ENCODE measurements around the gene ZNF618. TPM values are rescaled to one million over a fixed set of nuclear protein-coding genes. Genes with fewer than 3 reads are reported as not detected.
A peak's percentile ranks its signal among the peaks of the same experiment; 100 is the strongest.

The ZNF618 gene
- total RNA-seq, 1 donor from 2014 or later, result 10.2 TPM

DNA sequence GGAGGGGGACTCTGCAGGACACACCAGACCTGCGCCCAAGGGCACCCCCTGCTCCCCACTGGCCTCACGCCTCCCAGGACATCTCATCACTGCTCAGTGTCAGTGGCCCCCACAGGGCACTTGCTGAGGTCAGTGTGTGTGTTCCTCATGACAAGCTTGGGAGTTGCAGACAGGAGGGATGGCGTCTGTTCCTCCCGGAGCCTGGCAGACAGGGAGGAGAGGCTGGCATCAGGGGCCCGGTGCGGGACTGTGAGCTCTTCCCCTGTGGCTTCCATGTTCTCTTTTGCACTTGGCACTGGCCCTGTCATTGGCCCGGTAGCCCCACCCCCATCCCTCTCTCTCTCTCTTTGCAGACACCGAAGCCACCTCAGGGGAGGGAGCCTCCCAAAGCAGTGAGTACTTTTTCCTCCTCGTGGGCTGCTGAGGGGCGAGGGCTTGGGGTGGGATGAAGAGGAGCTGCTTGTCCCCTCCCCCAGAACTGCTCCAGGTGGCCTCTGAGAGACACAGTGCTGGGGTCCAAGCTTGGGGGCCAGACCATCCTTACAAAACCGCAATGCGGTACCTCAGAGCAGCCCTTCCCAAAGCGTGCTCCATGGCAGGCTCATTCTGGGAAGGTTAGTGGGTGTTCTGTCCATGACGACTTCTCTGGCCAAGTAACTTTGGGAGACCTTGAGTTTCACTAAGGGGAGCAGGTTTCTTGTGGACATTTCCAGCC is 126.3 kb downstream of the ZNF618 start:
- H3K4me3 ChIP-seq, result no peak overlapping the region
- TF ChIP-seq, protein P1, sequence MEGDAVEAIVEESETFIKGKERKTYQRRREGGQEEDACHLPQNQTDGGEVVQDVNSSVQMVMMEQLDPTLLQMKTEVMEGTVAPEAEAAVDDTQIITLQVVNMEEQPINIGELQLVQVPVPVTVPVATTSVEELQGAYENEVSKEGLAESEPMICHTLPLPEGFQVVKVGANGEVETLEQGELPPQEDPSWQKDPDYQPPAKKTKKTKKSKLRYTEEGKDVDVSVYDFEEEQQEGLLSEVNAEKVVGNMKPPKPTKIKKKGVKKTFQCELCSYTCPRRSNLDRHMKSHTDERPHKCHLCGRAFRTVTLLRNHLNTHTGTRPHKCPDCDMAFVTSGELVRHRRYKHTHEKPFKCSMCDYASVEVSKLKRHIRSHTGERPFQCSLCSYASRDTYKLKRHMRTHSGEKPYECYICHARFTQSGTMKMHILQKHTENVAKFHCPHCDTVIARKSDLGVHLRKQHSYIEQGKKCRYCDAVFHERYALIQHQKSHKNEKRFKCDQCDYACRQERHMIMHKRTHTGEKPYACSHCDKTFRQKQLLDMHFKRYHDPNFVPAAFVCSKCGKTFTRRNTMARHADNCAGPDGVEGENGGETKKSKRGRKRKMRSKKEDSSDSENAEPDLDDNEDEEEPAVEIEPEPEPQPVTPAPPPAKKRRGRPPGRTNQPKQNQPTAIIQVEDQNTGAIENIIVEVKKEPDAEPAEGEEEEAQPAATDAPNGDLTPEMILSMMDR (IDR thresholded peaks at IDR 0.05), result no peak
- no peak overlapping the region for H3K27ac ChIP-seq
- H3K27me3 ChIP-seq (ENCODE audit: low read depth), result no peaks in the 10 kb centered on the region
- peaks cover 19% of the 10 kb centered on the region for H3K4me1 ChIP-seq
- ATAC-seq, result no peak
- no peaks in the 10 kb centered on the region for H3K9me3 ChIP-seq
- no peaks in the 10 kb centered on the region for H3K36me3 ChIP-seq
- intact Hi-C loops (cut with DNase I), result no loop called here
- no peak for DNase-seq

DNA sequence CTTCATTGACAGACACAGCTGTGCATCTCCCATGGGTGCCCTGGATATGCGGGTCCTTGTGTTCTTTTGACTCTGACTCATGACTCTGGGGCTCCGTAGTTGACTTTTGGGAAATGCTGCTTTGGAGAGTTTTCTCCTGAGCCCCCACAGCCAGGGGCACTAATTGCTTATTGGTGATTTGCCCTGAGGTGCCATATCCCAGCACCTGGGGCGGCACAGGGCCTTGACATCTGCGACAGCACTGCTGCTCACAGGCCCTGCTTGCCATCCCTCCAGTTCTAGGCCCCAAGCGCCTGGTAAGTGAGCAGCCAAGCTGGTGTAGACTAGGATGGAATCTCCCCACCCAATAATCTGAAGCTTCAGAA is 126.9 kb downstream of the ZNF618 start:
- no peak for ATAC-seq
- H3K27ac ChIP-seq, result no peak overlapping the region
- no peaks in the 10 kb centered on the region for H3K36me3 ChIP-seq
- peaks cover 19% of the 10 kb centered on the region for H3K4me1 ChIP-seq
- TF ChIP-seq, protein P1 (IDR thresholded peaks at IDR 0.05), result no peak
- H3K9me3 ChIP-seq, result no peaks in the 10 kb centered on the region
- H3K27me3 ChIP-seq (ENCODE audit: low read depth), result no peaks in the 10 kb centered on the region
- no peak for DNase-seq
- H3K4me3 ChIP-seq, result no peak overlapping the region
- intact Hi-C loops (cut with DNase I), result no loop called here

DNA sequence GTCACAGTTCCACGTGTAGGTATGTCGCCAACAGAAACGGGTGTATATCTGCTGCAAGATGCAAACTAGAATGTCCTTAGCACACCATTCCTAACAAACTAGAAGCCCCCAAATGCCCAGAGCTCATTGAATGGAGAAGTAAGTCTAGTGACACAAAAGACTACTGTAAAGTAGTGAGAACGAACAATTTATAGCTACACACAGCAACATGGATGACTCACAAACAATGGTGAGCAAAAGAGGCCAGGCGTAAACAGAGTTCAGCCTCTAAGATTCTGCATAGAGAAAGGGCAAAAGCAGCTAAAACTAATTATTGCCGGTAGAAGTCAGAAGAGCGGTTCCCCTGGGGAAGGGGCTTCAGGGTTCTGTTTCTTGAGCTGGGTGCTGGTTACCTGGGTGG is 127.2 kb downstream of the ZNF618 start:
- no peak for DNase-seq
- Histone ChIP-seq H3K27me3 (ENCODE audit: low read depth) (no peaks in the 10 kb centered on the region), H3K36me3 (no peaks in the 10 kb centered on the region), H3K4me3 (no peak overlapping the region), H3K27ac (peak overlapping the region; percentile 62), H3K9me3 (no peaks in the 10 kb centered on the region), H3K4me1 (peaks cover 19% of the 10 kb centered on the region)
- intact Hi-C loops (cut with DNase I), result no loop called here
- TF ChIP-seq, protein P1 (IDR thresholded peaks at IDR 0.05), result no peak
- ATAC-seq, result no peak

DNA sequence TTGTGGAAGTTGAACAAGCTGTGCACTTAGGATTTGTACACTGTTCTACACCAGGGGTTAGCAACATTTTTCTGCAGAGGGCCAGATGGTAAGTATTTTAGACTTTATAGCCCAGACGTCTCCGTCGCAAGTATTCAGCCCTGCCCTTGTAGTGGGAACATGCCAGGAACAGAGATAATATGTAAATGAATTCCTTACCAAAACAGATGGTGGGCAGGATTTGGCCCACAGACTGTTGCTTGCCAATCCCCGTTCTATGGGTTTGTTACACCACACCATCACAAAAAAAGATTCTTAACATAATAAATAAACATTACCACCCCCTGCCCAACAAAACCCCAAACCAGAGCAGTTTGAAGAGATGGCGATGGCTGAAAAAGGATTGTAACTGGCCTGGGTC is 127.6 kb downstream of the ZNF618 start:
- ATAC-seq, result no peak
- no peak for DNase-seq
- H3K27me3 ChIP-seq (ENCODE audit: low read depth), result no peaks in the 10 kb centered on the region
- H3K9me3 ChIP-seq, result no peaks in the 10 kb centered on the region
- H3K4me3 ChIP-seq, result no peak overlapping the region
- no peaks in the 10 kb centered on the region for H3K36me3 ChIP-seq
- peak overlapping the region; percentile 62 for H3K27ac ChIP-seq
- intact Hi-C loops (cut with DNase I), result no loop called here
- peaks cover 19% of the 10 kb centered on the region for H3K4me1 ChIP-seq
- TF ChIP-seq, protein P1 (IDR thresholded peaks at IDR 0.05), result no peak

DNA sequence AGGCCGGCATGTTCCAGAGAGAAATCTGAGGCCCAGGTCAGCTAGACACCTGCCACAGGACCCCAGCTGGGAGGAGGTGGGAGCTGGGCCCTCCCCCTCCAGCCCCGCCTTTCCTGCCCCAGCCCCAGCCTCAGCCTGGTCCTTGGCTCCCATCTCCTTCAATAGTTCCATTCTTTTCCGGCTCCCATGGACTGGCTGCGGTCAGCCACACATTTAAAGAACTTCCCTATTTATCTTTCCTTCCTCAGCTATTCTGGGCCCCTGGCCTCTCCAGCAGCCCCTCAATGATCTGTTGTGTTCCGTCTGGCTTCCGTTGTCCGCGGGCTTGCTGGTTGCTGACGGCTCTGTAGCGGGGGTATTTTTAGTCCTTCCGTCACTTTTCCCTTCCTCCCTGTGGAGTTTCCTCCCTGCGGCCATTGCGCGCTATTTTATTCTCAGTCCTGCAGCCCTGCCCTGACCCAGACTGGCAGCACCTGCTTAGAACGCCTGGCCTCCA is 128.2 kb downstream of the ZNF618 start:
- H3K9me3 ChIP-seq, result no peaks in the 10 kb centered on the region
- peak overlapping the region; percentile 62 for H3K27ac ChIP-seq
- TF ChIP-seq, protein P1 (IDR thresholded peaks at IDR 0.05), result no peak
- no peaks in the 10 kb centered on the region for H3K27me3 ChIP-seq (ENCODE audit: low read depth)
- ATAC-seq (peak; percentile 33 to 39), DNase-seq (no peak)
- no peaks in the 10 kb centered on the region for H3K36me3 ChIP-seq
- peaks cover 19% of the 10 kb centered on the region for H3K4me1 ChIP-seq
- intact Hi-C loops (cut with DNase I), result no loop called here
- no peak overlapping the region for H3K4me3 ChIP-seq

Data from lower lobe of right lung (tissue), 2 donors.